Measurements from ENCODE around the gene RSPH10B.
"Not testable (repeated sequence)": the region's sequence is repeated elsewhere in the genome, so short reads cannot be mapped to it uniquely, and the experiment has no call there.

RSPH10B gene

DNA sequence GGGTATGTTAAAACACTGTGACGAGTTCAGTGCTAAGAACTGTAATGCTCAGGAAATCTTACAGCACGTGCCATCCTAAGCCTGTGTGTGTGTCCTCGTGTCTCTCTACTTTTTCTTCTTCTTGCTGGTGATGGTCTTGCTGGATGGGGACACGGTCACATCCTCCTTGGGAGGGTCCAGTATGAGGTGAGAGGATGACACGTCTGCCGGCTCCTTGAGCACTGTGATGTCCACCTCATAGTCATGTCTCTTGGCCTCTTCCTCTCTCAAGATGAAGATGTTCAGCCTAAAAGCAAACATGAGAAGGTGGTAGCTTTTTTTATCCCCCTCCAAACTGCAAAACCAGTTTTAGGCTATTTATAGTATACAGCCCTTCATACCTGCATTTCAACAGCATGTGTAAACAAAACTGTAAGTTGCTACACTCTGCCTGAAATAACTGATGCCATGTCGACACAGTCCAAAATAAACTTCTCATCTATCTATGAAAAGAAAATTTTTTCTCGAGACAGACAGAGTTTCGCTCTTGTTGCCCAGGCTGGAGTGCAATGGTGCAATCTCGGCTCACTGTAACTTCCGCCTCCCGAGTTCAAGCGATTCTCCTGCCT is 44.1 kb downstream of the RSPH10B start:
- not testable (repeated sequence) for DNase-seq

DNA sequence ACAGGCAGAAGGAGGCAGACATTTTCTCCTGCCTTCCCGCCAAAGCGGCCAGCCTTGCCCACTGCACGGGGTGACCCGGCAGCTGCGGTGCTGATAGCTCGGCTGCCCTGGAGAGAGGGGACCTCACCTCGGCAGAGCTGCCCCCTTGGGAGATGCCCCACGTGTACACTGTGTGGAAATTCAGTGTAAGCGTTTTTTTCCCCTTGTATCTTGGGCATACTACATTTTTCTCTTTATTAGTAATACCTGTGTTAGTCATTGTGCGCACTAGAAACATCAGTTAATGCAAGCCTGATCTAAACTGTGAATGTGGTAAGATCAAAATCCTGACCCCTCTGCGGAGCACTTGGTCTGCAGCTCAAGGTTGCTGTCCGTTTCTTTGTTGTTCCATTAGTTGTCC is 45.9 kb downstream of the RSPH10B start:
- not testable (repeated sequence) for DNase-seq

DNA sequence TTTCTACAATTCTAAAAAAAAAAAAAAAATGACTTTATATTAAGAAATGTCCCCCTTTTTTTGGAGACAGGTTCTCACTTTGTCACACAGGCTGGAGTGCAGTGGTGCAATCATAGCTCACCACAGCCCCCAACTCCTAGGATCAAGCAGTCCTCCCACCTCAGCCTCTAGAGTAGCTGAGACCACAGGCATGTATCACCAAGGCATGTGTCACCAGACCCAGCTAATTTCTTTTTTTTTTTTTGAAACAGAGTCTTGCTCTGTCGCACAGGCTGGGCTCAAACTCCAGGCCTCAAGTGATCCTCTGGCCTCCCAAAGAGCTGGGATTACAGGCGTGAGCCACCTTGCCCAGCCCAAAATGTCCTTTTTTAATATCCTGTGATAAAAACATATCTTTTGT is 46.3 kb downstream of the RSPH10B start:
- not testable (repeated sequence) for DNase-seq

DNA sequence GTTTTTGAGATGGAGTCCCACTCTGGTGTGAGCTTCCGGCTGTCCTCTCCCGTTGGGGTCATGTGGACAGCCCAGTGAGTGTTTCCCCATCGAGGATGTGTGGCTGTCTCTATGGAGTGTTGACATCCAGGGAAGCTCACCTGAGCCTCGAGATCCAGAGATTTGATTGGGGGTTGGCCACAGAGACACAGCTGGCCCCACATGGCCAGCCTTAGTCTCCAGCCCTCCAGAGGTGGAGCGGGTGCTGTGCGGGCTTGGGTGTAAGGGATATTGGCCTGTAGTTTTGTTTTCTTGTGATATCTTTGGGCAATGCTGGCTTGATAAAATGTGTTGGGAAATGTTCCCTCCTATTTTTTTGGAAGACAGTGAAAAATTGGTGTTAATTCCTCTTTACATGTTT is 54.0 kb downstream of the RSPH10B start:
- DNase-seq, result not testable (repeated sequence)

DNA sequence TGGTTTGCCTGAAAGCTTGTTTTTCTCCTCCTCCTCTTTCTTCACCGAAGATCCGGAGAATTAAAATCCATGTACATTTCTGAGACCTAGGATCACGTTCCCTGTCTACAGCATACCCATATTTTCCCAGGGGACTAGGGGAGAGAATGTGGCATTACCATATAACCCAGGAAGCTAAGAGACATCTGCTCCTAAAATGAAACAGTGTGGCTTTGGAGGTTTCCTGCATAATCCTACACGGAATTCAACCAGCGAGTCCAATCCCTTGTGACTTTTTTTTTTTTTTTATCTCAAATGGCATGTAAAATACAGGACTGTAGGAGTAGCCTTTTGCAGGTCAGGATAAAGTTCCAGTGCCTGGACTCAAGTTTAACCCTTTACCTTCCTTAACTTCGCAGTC is 61.7 kb downstream of the RSPH10B start:
- not testable (repeated sequence) for DNase-seq

DNA sequence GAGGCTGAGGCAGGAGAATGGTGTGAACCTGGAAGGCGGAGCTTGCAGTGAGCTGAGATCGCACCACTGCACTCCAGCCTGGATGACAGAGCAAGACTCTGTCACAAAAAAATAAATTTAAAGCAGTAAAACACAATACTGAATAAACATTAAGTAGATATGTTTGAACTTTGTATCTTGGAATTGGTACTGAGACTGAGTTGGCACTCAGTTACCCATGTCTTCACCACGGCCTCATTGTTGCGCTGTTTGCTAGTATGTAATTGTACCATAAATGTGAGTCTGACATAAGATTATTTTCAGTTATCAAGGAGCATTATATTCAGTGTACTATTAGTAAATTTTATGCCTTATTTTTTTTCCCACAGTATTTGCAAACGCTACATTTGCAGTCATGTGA is 65.8 kb downstream of the RSPH10B start:
- DNase-seq, result not testable (repeated sequence)

DNA sequence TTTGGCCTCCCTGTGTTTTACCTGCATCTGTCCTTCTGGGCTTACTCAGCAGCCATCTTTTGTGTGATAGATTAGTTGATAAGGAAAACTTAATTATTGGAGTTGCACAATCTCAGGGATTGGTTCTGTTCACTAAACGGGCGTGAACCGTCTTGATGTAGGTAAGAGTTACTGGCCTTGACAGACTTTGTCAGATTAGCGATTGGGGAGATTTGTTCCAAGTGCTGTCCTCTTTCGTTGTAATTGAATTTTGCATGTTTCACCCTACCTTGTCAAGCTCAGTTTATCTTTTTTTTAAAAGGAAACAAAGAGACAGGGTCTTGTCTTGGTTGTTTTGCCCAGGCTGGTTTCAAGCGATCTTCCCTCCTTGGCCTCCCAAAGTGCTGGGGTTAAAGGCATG is 67.5 kb downstream of the RSPH10B start:
- DNase-seq, result not testable (repeated sequence)

DNA sequence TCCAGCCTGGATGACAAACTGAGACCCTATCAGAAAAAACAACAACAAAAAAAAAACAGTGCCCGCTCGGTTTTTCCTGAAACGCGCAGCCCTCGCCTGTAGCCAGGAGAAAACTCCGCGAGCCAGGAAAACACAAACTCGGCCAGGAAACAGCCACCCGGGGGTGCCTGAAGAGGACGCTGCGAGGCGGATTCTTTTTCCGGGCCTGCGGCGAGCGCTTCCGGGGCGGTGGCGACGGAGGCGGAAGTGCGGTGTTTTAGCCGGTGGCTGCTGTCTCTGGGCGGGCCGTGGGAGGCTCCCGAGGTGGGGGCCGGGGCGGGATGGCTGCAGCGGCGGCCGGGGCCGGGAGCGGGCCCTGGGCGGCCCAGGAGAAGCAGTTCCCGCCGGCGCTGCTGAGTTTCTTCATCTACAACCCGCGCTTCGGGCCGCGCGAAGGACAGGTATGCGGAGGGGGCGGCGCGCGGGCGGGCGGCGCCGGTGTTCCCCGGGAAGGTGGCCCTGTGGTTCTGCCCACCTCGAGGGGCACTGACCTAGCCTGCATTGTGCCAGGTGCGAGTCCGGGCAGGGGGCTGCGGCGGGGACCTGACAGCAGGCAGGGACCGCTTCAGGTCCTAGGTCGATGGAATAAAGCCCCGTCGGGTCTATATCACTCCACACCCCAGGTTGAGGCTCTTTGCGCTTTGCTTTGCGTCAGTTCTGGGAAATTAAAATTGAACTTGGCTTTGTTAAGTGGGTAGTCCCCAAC is 71.8 kb downstream of the RSPH10B start, which contains the start of gene CCZ1:
Gene CCZ1 (plus strand): TSS at position 254 of the 745 bp plus-strand sequence. CDS start 67 bp downstream, at position 321.
- DNase-seq, result peak; percentile 39

DNA sequence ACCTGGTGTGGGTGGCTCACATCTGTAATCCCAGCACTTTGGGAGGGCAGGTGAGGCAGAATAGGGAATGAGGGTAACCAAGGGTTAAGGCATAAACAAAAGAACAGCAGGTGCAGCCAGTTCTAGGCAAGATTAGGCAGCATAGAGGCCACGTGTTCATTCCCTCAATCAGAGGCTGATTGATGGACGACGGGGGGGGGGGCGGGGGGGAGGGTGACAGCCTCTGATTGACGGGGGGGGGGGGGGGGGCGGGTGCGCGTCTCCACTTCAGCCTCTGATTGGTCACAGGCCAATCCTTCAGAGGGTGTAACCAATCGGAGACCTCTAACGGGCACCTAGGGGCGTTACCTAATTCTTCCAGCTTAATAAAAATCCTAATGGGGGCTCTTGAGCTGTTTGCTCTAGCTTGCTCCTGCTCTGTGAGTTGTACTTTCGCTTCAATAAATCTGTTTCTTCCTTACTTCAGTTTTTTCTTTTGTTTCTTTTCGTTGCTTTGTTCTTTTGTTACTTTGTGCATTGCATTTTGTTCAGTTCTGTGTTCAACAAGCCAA is 73.0 kb downstream of the RSPH10B start:
- DNase-seq, result not testable (repeated sequence)

DNA sequence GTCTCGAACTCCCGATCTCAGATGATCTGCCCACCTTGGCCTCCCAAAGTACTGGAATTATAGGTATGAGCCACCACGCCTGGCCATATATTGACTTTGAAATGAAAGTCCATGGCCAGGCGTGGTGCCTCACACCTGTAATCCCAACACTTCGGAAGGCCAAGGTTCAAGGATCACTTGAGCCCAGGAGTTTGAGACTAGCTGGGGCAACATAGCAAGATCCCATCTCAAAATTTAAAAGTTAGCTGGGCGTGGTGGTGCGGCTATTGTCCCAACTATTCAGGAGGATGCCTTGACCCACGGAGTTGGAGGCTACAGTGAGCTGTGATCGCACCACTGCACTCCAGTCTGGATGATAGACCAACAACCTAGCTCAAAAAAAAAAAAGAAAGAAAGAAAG is 78.0 kb downstream of the RSPH10B start:
- no peak for DNase-seq

DNA sequence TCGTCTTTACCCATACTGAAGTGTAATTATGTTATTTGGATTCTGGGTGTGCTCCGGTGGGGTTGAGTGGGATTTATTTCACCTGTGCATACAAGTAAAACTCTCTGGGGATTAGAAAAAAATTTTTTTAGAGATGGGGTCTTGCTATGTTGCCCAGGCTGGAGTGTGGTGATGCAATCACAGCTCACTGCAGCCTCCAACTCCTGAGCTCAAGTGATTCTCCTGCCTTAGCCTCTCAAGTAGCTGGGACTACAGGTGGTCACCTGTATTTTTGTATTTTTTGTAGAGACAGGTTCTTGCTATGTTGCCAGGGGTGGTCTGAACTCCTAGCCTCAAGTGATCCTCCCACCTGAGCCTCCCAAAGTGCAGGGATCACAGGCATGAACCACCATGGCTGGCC is 80.2 kb downstream of the RSPH10B start:
- not testable (repeated sequence) for DNase-seq

DNA sequence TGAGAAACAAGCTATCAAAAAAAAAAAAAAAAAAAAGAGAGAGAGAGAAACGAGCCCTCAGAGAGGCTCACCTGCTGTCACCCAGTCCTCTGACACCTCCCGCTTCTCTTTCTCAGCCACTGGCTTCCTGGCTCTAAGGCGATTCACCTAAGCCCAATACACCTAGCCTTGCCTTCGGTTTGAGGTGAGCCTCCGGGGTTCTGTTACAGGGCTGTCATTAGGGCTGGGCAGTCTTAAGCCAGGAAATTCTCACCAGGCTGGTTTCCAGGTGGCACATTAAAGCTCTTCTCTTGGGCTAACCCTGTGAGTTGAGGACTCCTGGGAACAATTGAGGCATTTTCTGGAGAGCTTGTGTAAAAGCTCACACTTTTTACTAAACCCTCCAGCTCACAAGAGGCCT is 82.5 kb downstream of the RSPH10B start:
- DNase-seq, result not testable (repeated sequence)

DNA sequence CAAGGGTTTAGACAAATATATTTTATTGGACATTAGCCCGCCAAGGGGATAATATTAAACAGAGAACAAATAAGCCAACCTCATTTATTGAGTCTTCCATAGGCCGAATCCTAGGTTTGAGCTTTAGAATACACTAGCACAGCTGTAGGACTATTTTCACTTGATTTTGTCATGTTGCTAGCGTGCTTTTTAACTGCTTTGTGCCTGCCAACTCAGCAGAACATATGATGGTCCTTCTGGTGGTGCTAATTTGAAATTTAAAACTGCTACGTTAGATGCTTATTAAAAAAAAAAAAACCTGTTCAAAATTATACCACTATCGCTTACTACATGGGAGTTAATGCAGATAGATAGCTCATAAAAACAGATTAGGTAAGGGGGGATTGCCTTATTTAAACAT is 86.1 kb downstream of the RSPH10B start:
- not testable (repeated sequence) for DNase-seq

DNA sequence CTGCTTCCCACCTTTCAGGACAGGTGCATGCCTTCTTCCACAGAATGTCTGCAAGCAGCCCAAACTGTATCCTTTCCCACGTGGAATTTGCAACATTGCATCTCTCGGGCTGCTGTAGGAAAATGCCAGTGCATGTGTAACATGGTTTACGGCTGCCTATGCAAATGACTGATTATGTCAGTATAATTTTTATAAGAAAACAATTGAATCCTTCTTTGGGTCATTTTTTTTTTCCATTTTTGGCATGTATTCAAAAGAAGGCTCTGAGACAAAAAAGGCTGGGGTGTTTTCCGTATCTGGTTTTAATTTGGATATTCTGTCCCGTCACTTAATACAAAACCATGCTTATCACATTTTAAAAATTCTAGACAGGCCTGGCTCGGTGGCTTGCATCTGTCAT is 90.4 kb downstream of the RSPH10B start:
- DNase-seq, result not testable (repeated sequence)

DNA sequence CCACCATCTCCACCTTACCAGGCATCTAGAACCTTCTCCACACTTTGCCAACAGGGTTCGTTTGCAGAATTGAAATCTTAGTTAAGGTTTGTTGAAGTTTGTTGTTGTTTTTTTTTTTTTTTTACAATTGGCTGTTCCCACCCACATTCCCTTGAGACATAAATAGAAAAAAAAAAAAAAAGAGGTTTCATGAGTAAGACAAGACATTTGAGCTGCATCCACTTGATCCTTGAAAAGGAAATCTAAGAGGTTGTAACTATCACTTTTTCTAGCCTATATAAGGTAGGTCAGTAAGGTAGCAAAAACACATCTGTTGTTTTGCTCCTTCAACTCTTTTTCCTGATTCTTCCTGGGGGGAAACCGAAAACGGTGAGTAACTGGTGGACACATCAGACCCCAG is 90.9 kb downstream of the RSPH10B start:
- not testable (repeated sequence) for DNase-seq

All from T-helper 9 cell (primary cell).